MM.1S (cell line): Measurements from ENCODE around the gene FEN1.

ENCODE experiments used
- DNase-seq: peaks from one replicate; pipeline ENCODE4 v3.0.0-alpha.2; 2015
- H2AFZ ChIP-seq: fragments of 300-600 bp; sonication (generic); 2 replicates; pipeline ENCODE4 v1.6.0; 2016; ENCODE audit warnings: antibody characterized with exemption, low read length
- H3F3A ChIP-seq: fragments of 300-600 bp; sonication (generic); 2 replicates; pipeline ENCODE4 v1.6.1; 2016; ENCODE audit warnings: mild to moderate bottlenecking, antibody characterized with exemption, low read length, moderate library complexity, mixed read lengths; ENCODE audit not compliant: insufficient read depth
- H3K27ac ChIP-seq: fragments of 300-600 bp; sonication (generic); 2 replicates; pipeline ENCODE4 v1.5.1; 2016; ENCODE audit warnings: mild to moderate bottlenecking, low read length
- H3K27me3 ChIP-seq: fragments of 300-600 bp; sonication (generic); replicated peaks from 2 replicates; pipeline ENCODE4 v1.6.0; 2016; ENCODE audit warnings: low read length; ENCODE audit not compliant: insufficient read depth
- H3K36me3 ChIP-seq: fragments of 300-600 bp; sonication (generic); replicated peaks from 2 replicates; pipeline ENCODE4 v1.6.1; 2016; ENCODE audit warnings: mild to moderate bottlenecking, low read length, mixed read lengths; ENCODE audit not compliant: insufficient read depth
- H3K4me1 ChIP-seq: fragments of 300-600 bp; sonication (generic); 2 replicates; pipeline ENCODE4 v1.6.1; 2016; ENCODE audit warnings: low read length, mixed read lengths
- H3K4me2 ChIP-seq: fragments of 300-600 bp; sonication (generic); 2 replicates; pipeline ENCODE4 v1.6.0; 2016; ENCODE audit warnings: low read depth, low read length
- H3K4me3 ChIP-seq: fragments of 300-600 bp; sonication (generic); 2 replicates; pipeline ENCODE4 v1.5.1; 2016; ENCODE audit warnings: low read length, mixed read lengths
- H3K79me2 ChIP-seq: fragments of 300-600 bp; sonication (generic); 2 replicates; pipeline ENCODE4 v1.6.1; 2016; ENCODE audit warnings: mixed run types, low read length, mixed read lengths
- H3K9ac ChIP-seq: fragments of 300-600 bp; sonication (generic); 2 replicates; pipeline ENCODE4 v1.6.1; 2016; ENCODE audit warnings: low read length, mixed read lengths
- H3K9me2 ChIP-seq: fragments of 300-600 bp; sonication (generic); replicated peaks from 2 replicates; pipeline ENCODE4 v1.6.1; 2016; ENCODE audit warnings: mild to moderate bottlenecking, low read length, mixed read lengths; ENCODE audit not compliant: insufficient read depth
- H3K9me3 ChIP-seq: fragments of 300-600 bp; sonication (generic); replicated peaks from 2 replicates; pipeline ENCODE4 v1.6.1; 2016; ENCODE audit warnings: mild to moderate bottlenecking, low read length, mixed read lengths; ENCODE audit not compliant: insufficient read depth
- H4K20me1 ChIP-seq: fragments of 300-600 bp; sonication (generic); 2 replicates; pipeline ENCODE4 v1.6.1; 2016; ENCODE audit warnings: mild to moderate bottlenecking, low read length, moderate library complexity, mixed read lengths; ENCODE audit not compliant: insufficient read depth
- EZH2 ChIP-seq: fragments of 300-600 bp; sonication (generic); optimal IDR thresholded peaks from 2 replicates; pipeline ENCODE3; 2017; ENCODE audit warnings: low read depth, mild to moderate bottlenecking, antibody characterized with exemption, low read length, mixed read lengths
- EZH2phosphoT487 ChIP-seq: fragments of 300-600 bp; sonication (generic); IDR thresholded peaks from 2 replicates; pipeline ENCODE4 v1.6.1; 2018; ENCODE audit warnings: antibody characterized with exemption, low read length
- TF ChIP-seq, protein P1 (sequence below): fragments of 300-600 bp; sonication (generic); IDR thresholded peaks from 2 replicates; pipeline ENCODE4 v1.5.1; 2016; ENCODE audit warnings: antibody characterized with exemption, low read length, mixed read lengths

Gene FEN1

GRCh38 chr11:61747192-61747966, 45.3 kb upstream of the FEN1 start:
- Histone ChIP-seq H3K9ac (no peak overlapping the region), H2AFZ (peak overlapping the region; percentile 24; the same call in 1 of the 2 replicates)

GRCh38 chr11:61747967-61748285, 44.8 kb upstream of the FEN1 start:
- Histone ChIP-seq H3K4me3 (no peak overlapping the region), H2AFZ (peak overlapping the region; percentile 24; the same call in 1 of the 2 replicates)
- TF ChIP-seq, protein P1, sequence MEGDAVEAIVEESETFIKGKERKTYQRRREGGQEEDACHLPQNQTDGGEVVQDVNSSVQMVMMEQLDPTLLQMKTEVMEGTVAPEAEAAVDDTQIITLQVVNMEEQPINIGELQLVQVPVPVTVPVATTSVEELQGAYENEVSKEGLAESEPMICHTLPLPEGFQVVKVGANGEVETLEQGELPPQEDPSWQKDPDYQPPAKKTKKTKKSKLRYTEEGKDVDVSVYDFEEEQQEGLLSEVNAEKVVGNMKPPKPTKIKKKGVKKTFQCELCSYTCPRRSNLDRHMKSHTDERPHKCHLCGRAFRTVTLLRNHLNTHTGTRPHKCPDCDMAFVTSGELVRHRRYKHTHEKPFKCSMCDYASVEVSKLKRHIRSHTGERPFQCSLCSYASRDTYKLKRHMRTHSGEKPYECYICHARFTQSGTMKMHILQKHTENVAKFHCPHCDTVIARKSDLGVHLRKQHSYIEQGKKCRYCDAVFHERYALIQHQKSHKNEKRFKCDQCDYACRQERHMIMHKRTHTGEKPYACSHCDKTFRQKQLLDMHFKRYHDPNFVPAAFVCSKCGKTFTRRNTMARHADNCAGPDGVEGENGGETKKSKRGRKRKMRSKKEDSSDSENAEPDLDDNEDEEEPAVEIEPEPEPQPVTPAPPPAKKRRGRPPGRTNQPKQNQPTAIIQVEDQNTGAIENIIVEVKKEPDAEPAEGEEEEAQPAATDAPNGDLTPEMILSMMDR: peak; percentile 26; the same call in 1 of the 2 replicates
- no peak for TF ChIP-seq EZH2phosphoT487
- TF ChIP-seq EZH2: no peak

More at GRCh38 chr11:61747192-61747966, 45.3 kb upstream of the FEN1 start:
- Histone ChIP-seq H3K4me1 (no peaks in the 10 kb centered on the region; the same call in 1 of the 2 replicates), H3F3A (no peaks in the 10 kb centered on the region), H3K27me3 (peaks cover 72% of the 10 kb centered on the region), H3K4me2 (peak overlapping the region; percentile 27; the same call in 1 of the 2 replicates), H3K79me2 (no peaks in the 10 kb centered on the region), H3K4me3 (no peak overlapping the region), H3K27ac (no peak overlapping the region), H3K36me3 (no peaks in the 10 kb centered on the region), H3K9me2 (no peaks in the 10 kb centered on the region), H3K9me3 (no peaks in the 10 kb centered on the region), H4K20me1 (no peaks in the 10 kb centered on the region)
- TF ChIP-seq EZH2: no peak
- TF ChIP-seq, protein P1: peak; percentile 87
- no peak for TF ChIP-seq EZH2phosphoT487
- peak; percentile 47 for DNase-seq

DNA sequence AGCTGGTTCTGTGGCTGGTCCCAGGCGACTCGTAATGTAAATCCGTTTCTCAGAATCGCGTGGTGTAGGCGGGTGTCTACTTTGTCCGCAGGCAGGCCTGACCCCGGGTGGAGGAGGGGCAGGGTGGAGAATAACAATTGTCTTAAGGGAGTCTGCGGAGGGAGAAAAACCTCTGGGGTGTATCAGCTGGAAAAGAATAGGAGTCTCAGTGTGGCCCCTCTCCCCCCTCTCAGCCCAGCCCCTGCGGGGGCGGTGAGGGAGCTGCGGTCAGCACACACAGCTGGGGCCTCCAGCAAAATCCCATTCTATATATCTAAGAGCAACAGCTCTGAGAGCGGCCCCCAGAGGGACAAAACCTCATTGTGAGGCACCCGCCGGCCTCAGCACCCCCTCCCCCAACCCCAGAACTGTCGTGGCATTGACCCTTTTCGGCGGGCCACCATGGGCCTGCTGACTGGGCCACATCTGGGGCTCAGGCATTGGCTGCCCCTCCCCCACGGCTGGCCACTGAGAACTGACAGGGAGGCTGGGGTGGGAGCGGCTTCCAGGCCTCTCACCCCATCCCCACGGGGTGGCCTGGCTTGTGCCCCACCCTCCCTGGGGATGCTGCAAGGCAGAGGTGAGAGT, 43.0 kb upstream of the FEN1 start:
- DNase-seq: no peak
- H4K20me1 ChIP-seq: no peaks in the 10 kb centered on the region
- no peak overlapping the region for H3K4me2 ChIP-seq
- no peaks in the 10 kb centered on the region for H3K9me2 ChIP-seq
- no peak overlapping the region for H2AFZ ChIP-seq
- TF ChIP-seq, protein P1: no peak
- TF ChIP-seq EZH2: no peak
- TF ChIP-seq EZH2phosphoT487: no peak
- no peaks in the 10 kb centered on the region for H3F3A ChIP-seq
- H3K27me3 ChIP-seq: peaks cover 72% of the 10 kb centered on the region
- H3K27ac ChIP-seq: no peak overlapping the region
- H3K9me3 ChIP-seq: no peaks in the 10 kb centered on the region
- no peak overlapping the region for H3K4me3 ChIP-seq
- H3K79me2 ChIP-seq: no peaks in the 10 kb centered on the region
- H3K9ac ChIP-seq: no peak overlapping the region
- H3K4me1 ChIP-seq: no peaks in the 10 kb centered on the region; the same call in 1 of the 2 replicates
- H3K36me3 ChIP-seq: no peaks in the 10 kb centered on the region

More at GRCh38 chr11:61747967-61748285, 44.8 kb upstream of the FEN1 start:
- H3K4me2 ChIP-seq: peak overlapping the region; percentile 27; the same call in 1 of the 2 replicates
- no peak overlapping the region for H3K27ac ChIP-seq
- no peaks in the 10 kb centered on the region for H3F3A ChIP-seq
- H3K27me3 ChIP-seq: peaks cover 72% of the 10 kb centered on the region
- no peaks in the 10 kb centered on the region; the same call in 1 of the 2 replicates for H3K4me1 ChIP-seq
- H3K9me3 ChIP-seq: no peaks in the 10 kb centered on the region
- H4K20me1 ChIP-seq: no peaks in the 10 kb centered on the region
- H3K79me2 ChIP-seq: no peaks in the 10 kb centered on the region
- H3K9me2 ChIP-seq: no peaks in the 10 kb centered on the region
- DNase-seq: no peak
- H3K9ac ChIP-seq: no peak overlapping the region
- H3K36me3 ChIP-seq: no peaks in the 10 kb centered on the region
